Omental fat pad (tissue), 4 donors: ENCODE data around the gene KHDRBS2. TPM values are rescaled to one million over a fixed set of nuclear protein-coding genes. Genes with fewer than 3 reads are reported as not detected.

ENCODE experiments used
- ATAC-seq: fragments of 150-250 bp; one replicate; pipeline ENCODE4 v1.9.1; 2016; ENCODE audit warnings: mild to moderate bottlenecking, moderate library complexity; ENCODE audit not compliant: low FRiP score
- DNase-seq: peaks from one replicate; pipeline ENCODE4 v3.0.0-alpha.2; 2019; ENCODE audit warnings: low spot score
- CTCF ChIP-seq, 3 donors: fragments of 450-650 bp; IDR thresholded peaks; one replicate each; pipeline ENCODE4 v1.5.1; 2016 to 2017; ENCODE audit warnings: antibody characterized with exemption in 3 of 3, mild to moderate bottlenecking in 3 of 3, moderate library complexity in 2 of 3
- total RNA-seq, 4 donors: library from RNA; depleted of rRNA; stranded (reverse); fragments of >200 nt; gene quantifications; one replicate each; pipeline ENCODE4 v1.1.0, GENCODE V29; 2016

KHDRBS2 gene
- total RNA-seq, 4 donors from 2014 or later, result 0.56 to 0.95 TPM; not detected in 2

GRCh38 chr6:61867635-61868034, 418.4 kb downstream of the KHDRBS2 start:
- DNase-seq, result no peak
- TF ChIP-seq CTCF (IDR thresholded peaks at IDR 0.05), result no peak
- no peak for ATAC-seq

DNA sequence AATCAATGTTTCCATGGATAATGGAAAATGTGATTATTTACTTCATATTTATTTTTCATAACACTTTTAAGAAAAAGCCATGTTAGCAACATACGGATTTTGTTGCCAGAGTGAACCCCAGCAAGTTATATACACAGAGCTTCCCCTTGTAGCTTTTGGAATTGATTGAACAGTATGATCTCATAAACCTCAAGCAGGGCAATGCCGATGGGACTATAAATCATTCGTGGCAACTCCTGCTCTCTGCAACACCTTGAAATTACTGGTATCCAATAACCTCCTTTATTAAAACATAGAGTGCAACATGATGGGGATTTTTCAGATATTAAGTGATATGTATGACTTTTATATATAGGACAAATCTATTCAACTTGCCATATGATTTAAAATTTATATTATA, 428.5 kb downstream of the KHDRBS2 start:
- DNase-seq (no peak), ATAC-seq (no peak)
- TF ChIP-seq CTCF (IDR thresholded peaks at IDR 0.05), result no peak

- DNase-seq (no peak), ATAC-seq (no peak)
- TF ChIP-seq CTCF (IDR thresholded peaks at IDR 0.05), result no peak
Measured at GRCh38 chr6:61841958-61842357, 444.1 kb downstream of the KHDRBS2 start.

DNA sequence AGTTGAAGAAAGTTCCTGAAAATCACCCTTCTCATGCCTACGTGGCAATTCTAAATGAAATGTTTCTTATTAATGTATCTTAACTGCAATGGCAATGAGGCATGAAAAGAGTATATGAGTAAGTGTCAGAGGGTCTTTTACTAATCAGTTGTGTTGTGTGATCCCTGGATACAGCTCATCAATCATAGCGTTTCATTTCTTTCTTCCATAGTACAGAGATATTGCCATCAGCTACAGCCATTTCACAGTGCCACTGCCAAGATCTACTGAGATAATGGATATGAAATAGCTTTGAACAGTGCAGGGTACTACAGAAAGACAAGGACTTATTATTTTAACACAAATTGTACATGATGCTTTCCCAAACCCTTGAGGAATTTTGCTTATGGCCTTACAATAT, 450.8 kb downstream of the KHDRBS2 start:
- ATAC-seq, result no peak
- DNase-seq, result no peak
- no peak for TF ChIP-seq CTCF (IDR thresholded peaks at IDR 0.05)

GRCh38 chr6:61833176-61833755, 452.8 kb downstream of the KHDRBS2 start:
- DNase-seq, result no peak
- no peak for ATAC-seq
- no peak for TF ChIP-seq CTCF (IDR thresholded peaks at IDR 0.05)

DNA sequence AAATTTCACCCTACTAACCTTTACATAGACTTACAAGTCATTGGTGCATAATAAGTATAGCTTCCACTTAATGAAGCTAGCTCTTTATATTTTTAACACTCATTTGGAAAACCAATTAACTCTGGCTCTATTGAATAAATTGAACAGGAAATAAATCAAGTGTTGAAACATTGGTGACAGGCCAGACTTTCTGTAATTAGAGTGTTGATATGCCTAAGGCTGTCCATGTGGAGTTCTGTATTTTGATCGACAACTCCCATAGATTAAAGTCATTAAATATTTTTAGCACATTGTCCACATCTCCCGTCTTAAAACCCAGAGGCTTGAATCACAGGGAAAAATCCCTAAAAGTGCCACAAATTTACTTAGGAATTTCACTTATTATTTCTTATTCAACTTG, 468.3 kb downstream of the KHDRBS2 start:
- DNase-seq, result no peak
- ATAC-seq, result no peak
- TF ChIP-seq CTCF (IDR thresholded peaks at IDR 0.05), result no peak

- ATAC-seq, result no peak
- DNase-seq, result no peak
- TF ChIP-seq CTCF (IDR thresholded peaks at IDR 0.05), result no peak
Measured at GRCh38 chr6:61810047-61810446, 476.0 kb downstream of the KHDRBS2 start.
